Measurements from ENCODE around the gene PKHD1. TPM values are rescaled to one million over a fixed set of nuclear protein-coding genes. Genes with fewer than 3 reads are reported as not detected.
A peak's percentile ranks its signal among the peaks of the same experiment; 100 is the strongest.

The PKHD1 gene
- total and polyA plus RNA-seq, 2 of the 13 experiments (the other 11 are each of a cell fraction or from before 2014, with no cell fraction given): 0.01 to 0.13 TPM

DNA sequence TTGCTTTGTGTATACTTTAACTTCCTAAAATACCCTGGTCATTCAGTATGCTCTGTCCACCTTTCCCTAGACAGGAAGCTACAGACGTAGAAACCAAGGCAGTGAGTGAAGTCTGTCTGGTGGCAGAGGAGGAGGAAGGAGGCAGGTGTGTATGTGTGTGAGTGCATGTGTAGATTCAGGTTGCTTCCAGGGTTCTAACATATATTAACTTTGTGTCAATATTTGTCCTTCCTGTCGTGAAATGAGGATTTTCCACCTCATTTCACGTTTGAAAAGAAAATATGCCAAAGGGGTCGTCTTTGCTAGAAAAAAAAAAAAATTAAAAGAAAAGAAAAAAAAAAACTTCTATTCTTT is 411.5 kb downstream of the PKHD1 start (continued):
- TF ChIP-seq, protein P1, sequence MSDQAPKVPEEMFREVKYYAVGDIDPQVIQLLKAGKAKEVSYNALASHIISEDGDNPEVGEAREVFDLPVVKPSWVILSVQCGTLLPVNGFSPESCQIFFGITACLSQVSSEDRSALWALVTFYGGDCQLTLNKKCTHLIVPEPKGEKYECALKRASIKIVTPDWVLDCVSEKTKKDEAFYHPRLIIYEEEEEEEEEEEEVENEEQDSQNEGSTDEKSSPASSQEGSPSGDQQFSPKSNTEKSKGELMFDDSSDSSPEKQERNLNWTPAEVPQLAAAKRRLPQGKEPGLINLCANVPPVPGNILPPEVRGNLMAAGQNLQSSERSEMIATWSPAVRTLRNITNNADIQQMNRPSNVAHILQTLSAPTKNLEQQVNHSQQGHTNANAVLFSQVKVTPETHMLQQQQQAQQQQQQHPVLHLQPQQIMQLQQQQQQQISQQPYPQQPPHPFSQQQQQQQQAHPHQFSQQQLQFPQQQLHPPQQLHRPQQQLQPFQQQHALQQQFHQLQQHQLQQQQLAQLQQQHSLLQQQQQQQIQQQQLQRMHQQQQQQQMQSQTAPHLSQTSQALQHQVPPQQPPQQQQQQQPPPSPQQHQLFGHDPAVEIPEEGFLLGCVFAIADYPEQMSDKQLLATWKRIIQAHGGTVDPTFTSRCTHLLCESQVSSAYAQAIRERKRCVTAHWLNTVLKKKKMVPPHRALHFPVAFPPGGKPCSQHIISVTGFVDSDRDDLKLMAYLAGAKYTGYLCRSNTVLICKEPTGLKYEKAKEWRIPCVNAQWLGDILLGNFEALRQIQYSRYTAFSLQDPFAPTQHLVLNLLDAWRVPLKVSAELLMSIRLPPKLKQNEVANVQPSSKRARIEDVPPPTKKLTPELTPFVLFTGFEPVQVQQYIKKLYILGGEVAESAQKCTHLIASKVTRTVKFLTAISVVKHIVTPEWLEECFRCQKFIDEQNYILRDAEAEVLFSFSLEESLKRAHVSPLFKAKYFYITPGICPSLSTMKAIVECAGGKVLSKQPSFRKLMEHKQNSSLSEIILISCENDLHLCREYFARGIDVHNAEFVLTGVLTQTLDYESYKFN (CRISPR knock-in tag; conservative IDR thresholded peaks at IDR 0.05): peak; percentile 69
- peak; percentile 26; the same call in 1 of the 2 replicates for TF ChIP-seq POLR2AphosphoS5 (IDR thresholded peaks at IDR 0.05; ENCODE audit: low read depth, low read length)
- TF ChIP-seq ZNF512B (CRISPR knock-in tag; IDR thresholded peaks at IDR 0.05; ENCODE audit: borderline replicate concordance): 0 out of 2 replicates have a peak, but pooled peaks have one; percentile 40
- peak; percentile 71 for TF ChIP-seq FOXA3 (CRISPR knock-in tag; IDR thresholded peaks at IDR 0.05)
- peak; percentile 27; the same call in 1 of the 2 replicates for TF ChIP-seq ARNTL (CRISPR knock-in tag; IDR thresholded peaks at IDR 0.05)
- peak; percentile 56 for TF ChIP-seq MED1 (CRISPR knock-in tag; IDR thresholded peaks at IDR 0.05)
- peak; percentile 32; the same call in 1 of the 2 replicates for TF ChIP-seq SOX13 (IDR thresholded peaks at IDR 0.05)
- peak in 1 of 2 experiments; percentile 17; a peak in 1 of 4 replicates for TF ChIP-seq SOX13 (CRISPR knock-in tag; conservative IDR thresholded peaks at IDR 0.05 in 1 of 2, IDR thresholded peaks at IDR 0.05 in 1 of 2)

Measured in HepG2 (cell line).